ELF-1 (cell line): ENCODE measurements around the gene SIAH2.
"Not testable (repeated sequence)": the region's sequence is repeated elsewhere in the genome, so short reads cannot be mapped to it uniquely, and the experiment has no call there.

Experiments
- DNase-seq: peaks from one replicate; pipeline ENCODE4 v3.0.0-alpha.2; 2016; ENCODE audit warnings: low read depth, low spot score

SIAH2 gene

GRCh38 chr3:150763122-150763840 lies at the start of gene SIAH2:
TSS of gene SIAH2 (minus strand) at chr3:150763169. CDS start at chr3:150762849, 320 bp downstream.
- DNase-seq = peak; percentile 77

GRCh38 chr3:150811984-150812383 lies 49.0 kb upstream of the SIAH2 start:
- no peak for DNase-seq

GRCh38 chr3:150810641-150811040 lies 47.7 kb upstream of the SIAH2 start:
- no peak for DNase-seq

GRCh38 chr3:150806185-150806835 lies 43.3 kb upstream of the SIAH2 start:
- DNase-seq = peak; percentile 48

GRCh38 chr3:150805354-150805753 lies 42.4 kb upstream of the SIAH2 start:
- DNase-seq = no peak

GRCh38 chr3:150803440-150803985 lies 40.5 kb upstream of the SIAH2 start:
- DNase-seq = no peak

- no peak for DNase-seq
These were observed 37.8 kb upstream of the SIAH2 start for GRCh38 chr3:150800722-150801121.

GRCh38 chr3:150798122-150798618 lies 35.2 kb upstream of the SIAH2 start:
- peak; percentile 33 for DNase-seq

- DNase-seq = no peak
These were observed 34.2 kb upstream of the SIAH2 start for GRCh38 chr3:150797155-150797554.

GRCh38 chr3:150796527-150796926 lies 33.6 kb upstream of the SIAH2 start:
- DNase-seq = not testable (repeated sequence)

GRCh38 chr3:150793641-150794040 lies 30.7 kb upstream of the SIAH2 start:
- no peak for DNase-seq

GRCh38 chr3:150790629-150791028 lies 27.7 kb upstream of the SIAH2 start:
- DNase-seq = no peak

GRCh38 chr3:150789451-150789850 lies 26.5 kb upstream of the SIAH2 start:
- no peak for DNase-seq

GRCh38 chr3:150787741-150788370 lies 24.9 kb upstream of the SIAH2 start:
- DNase-seq = peak; percentile 73

GRCh38 chr3:150786791-150787190 lies 23.8 kb upstream of the SIAH2 start:
- no peak for DNase-seq

GRCh38 chr3:150784747-150785125 lies 21.8 kb upstream of the SIAH2 start:
- DNase-seq = no peak

- DNase-seq = no peak
These were observed 21.2 kb upstream of the SIAH2 start for GRCh38 chr3:150783920-150784746.

GRCh38 chr3:150783316-150783715 lies 20.3 kb upstream of the SIAH2 start:
- no peak for DNase-seq

GRCh38 chr3:150779402-150779858 lies 16.5 kb upstream of the SIAH2 start:
- peak; percentile 64 for DNase-seq

GRCh38 chr3:150778793-150779401 lies 15.9 kb upstream of the SIAH2 start:
- DNase-seq = no peak
